ENCODE results near the gene FLOT2. TPM values are rescaled to one million over a fixed set of nuclear protein-coding genes. Genes with fewer than 3 reads are reported as not detected.

The FLOT2 gene
- total RNA-seq, 1 donor from 2014 or later, result 73.1 TPM

- H3K27me3 Mint-ChIP-seq, result no peaks in the 10 kb centered on the region
- H3K27ac Mint-ChIP-seq, result no peak overlapping the region
- no peak for TF ChIP-seq CTCF (conservative IDR thresholded peaks at IDR 0.05)
- H3K4me3 Mint-ChIP-seq, result no peak overlapping the region
- peaks cover 11% of the 10 kb centered on the region for H3K36me3 Mint-ChIP-seq
- H3K4me1 Mint-ChIP-seq (ENCODE audit: unreplicated experiment), result no peaks in the 10 kb centered on the region
- no peaks in the 10 kb centered on the region for H3K9me3 Mint-ChIP-seq
- DNase-seq (ENCODE audit: extremely low spot score, unreplicated experiment), result no peak
Observed at GRCh38 chr17:28858801-28859355, 38.7 kb downstream of the FLOT2 start.

GRCh38 chr17:28857905-28858800 lies 39.4 kb downstream of the FLOT2 start:
- Mint-ChIP-seq H3K4me1 (ENCODE audit: unreplicated experiment) (no peaks in the 10 kb centered on the region), H3K4me3 (peak overlapping the region; percentile 63), H3K36me3 (peaks cover 11% of the 10 kb centered on the region), H3K27me3 (no peaks in the 10 kb centered on the region), H3K9me3 (no peaks in the 10 kb centered on the region), H3K27ac (no peak overlapping the region)
- no peak for TF ChIP-seq CTCF (conservative IDR thresholded peaks at IDR 0.05)
- no peak for DNase-seq (ENCODE audit: extremely low spot score, unreplicated experiment)

GRCh38 chr17:28856028-28856574 lies 41.4 kb downstream of the FLOT2 start:
- peak overlapping the region; percentile 94 for H3K4me3 Mint-ChIP-seq

GRCh38 chr17:28855336-28855679 lies 42.2 kb downstream of the FLOT2 start:
- H3K4me1 Mint-ChIP-seq (ENCODE audit: unreplicated experiment), result no peaks in the 10 kb centered on the region
- H3K4me3 Mint-ChIP-seq, result peak overlapping the region; percentile 94
- peak overlapping the region; percentile 76 for H3K27ac Mint-ChIP-seq
- H3K9me3 Mint-ChIP-seq, result no peaks in the 10 kb centered on the region
- peaks cover 8% of the 10 kb centered on the region for H3K36me3 Mint-ChIP-seq
- no peaks in the 10 kb centered on the region for H3K27me3 Mint-ChIP-seq
- DNase-seq (ENCODE audit: extremely low spot score, unreplicated experiment), result no peak
- no peak for TF ChIP-seq CTCF (conservative IDR thresholded peaks at IDR 0.05)

More at GRCh38 chr17:28856028-28856574, 41.4 kb downstream of the FLOT2 start:
- Mint-ChIP-seq H3K27me3 (no peaks in the 10 kb centered on the region), H3K36me3 (peaks cover 8% of the 10 kb centered on the region), H3K4me1 (ENCODE audit: unreplicated experiment) (no peaks in the 10 kb centered on the region), H3K27ac (no peak overlapping the region), H3K9me3 (no peaks in the 10 kb centered on the region)
- TF ChIP-seq CTCF (conservative IDR thresholded peaks at IDR 0.05), result no peak
- DNase-seq (ENCODE audit: extremely low spot score, unreplicated experiment), result no peak

GRCh38 chr17:28854457-28855335 lies 42.8 kb downstream of the FLOT2 start, which contains the start of gene ERAL1:
ERAL1 (plus strand) TSS chr17:28855016; CDS start chr17:28855035, 19 bp downstream.
- Mint-ChIP-seq H3K27ac (peak within 1 kb of the TSS; percentile 76), H3K9me3 (no peaks in the 10 kb centered on the region), H3K36me3 (peaks cover 8% of the 10 kb centered on the region), H3K4me3 (peak within 1 kb of the TSS; percentile 94), H3K27me3 (no peaks in the 10 kb centered on the region), H3K4me1 (ENCODE audit: unreplicated experiment) (no peaks in the 10 kb centered on the region)
- peak; percentile 29 for TF ChIP-seq CTCF (conservative IDR thresholded peaks at IDR 0.05)
- DNase-seq (ENCODE audit: extremely low spot score, unreplicated experiment), result peak; percentile 82
